HCT116 (cell line): ENCODE data around the gene LGI1. TPM values are rescaled to one million over a fixed set of nuclear protein-coding genes. Genes with fewer than 3 reads are reported as not detected.

Experiments
- total RNA-seq: library from RNA; stranded (reverse); gene quantifications from one replicate; pipeline ENCODE4 v1.2.1, GENCODE V29; 2021; ENCODE audit not compliant: unreplicated experiment

LGI1 gene
- total RNA-seq, 1 experiment from 2014 or later = not detected

Other genes with a start within 250 kb of the LGI1 start
- gene FFAR4, start 191.3 kb upstream of the LGI1 start, total RNA-seq = not detected
- 2.4 TPM for gene RBP4, start 156.7 kb upstream of the LGI1 start, total RNA-seq
- not detected for gene PDE6C, start 145.4 kb upstream of the LGI1 start, total RNA-seq
- gene FRA10AC1, start 55.3 kb upstream of the LGI1 start, total RNA-seq = 21.9 TPM
- 9.4 TPM for gene SLC35G1, start 136.0 kb downstream of the LGI1 start, total RNA-seq
- gene PLCE1, start 236.0 kb downstream of the LGI1 start, total RNA-seq = 2.5 TPM